ENCODE measurements around the gene RAD18. TPM values are rescaled to one million over a fixed set of nuclear protein-coding genes. Genes with fewer than 3 reads are reported as not detected.

Gene RAD18
- total RNA-seq, 1 donor from 2014 or later = 15.7 TPM

GRCh38 chr3:8891303-8891702 is 72.0 kb downstream of the RAD18 start:
- Histone ChIP-seq H3K9ac (ENCODE audit: low read depth in 1 of 3, low read length in 3 of 3) (no peak overlapping the region), H3K4me3 (ENCODE audit: low read length in 3 of 3) (no peak overlapping the region), H3K27me3 (ENCODE audit: control insufficient read depth in 3 of 3, insufficient read depth in 3 of 3, low read length in 3 of 3) (no peaks in the 10 kb centered on the region), H3K4me1 (ENCODE audit: control insufficient read depth in 3 of 3, insufficient read depth in 3 of 3, low read length in 3 of 3) (no peaks in the 10 kb centered on the region), H3K36me3 (ENCODE audit: control insufficient read depth in 3 of 3, insufficient read depth in 3 of 3, low read length in 3 of 3) (peaks cover 0 to 4% (median under 1%) of the 10 kb centered on the region in 3 donors), H3K27ac (ENCODE audit: low read depth, low read length) (no peak overlapping the region), H3K9me3 (ENCODE audit: control insufficient read depth in 3 of 3, low read length in 3 of 3) (no peaks in the 10 kb centered on the region)

GRCh38 chr3:8888301-8888915 is 74.9 kb downstream of the RAD18 start:
- no peaks in the 10 kb centered on the region for H3K27me3 ChIP-seq (ENCODE audit: control insufficient read depth in 3 of 3, insufficient read depth in 3 of 3, low read length in 3 of 3)
- H3K9ac ChIP-seq (ENCODE audit: low read depth in 1 of 3, low read length in 3 of 3) = no peak overlapping the region
- peaks cover 0 to 4% (median 0%) of the 10 kb centered on the region in 3 donors for H3K36me3 ChIP-seq (ENCODE audit: control insufficient read depth in 3 of 3, insufficient read depth in 3 of 3, low read length in 3 of 3)
- no peaks in the 10 kb centered on the region for H3K4me1 ChIP-seq (ENCODE audit: control insufficient read depth in 3 of 3, insufficient read depth in 3 of 3, low read length in 3 of 3)
- H3K9me3 ChIP-seq (ENCODE audit: control insufficient read depth in 3 of 3, low read length in 3 of 3) = no peaks in the 10 kb centered on the region
- H3K27ac ChIP-seq (ENCODE audit: low read depth, low read length) = no peak overlapping the region
- no peak overlapping the region for H3K4me3 ChIP-seq (ENCODE audit: low read length in 3 of 3)

- Histone ChIP-seq H3K9me3 (ENCODE audit: control insufficient read depth in 3 of 3, low read length in 3 of 3) (no peaks in the 10 kb centered on the region), H3K9ac (ENCODE audit: low read depth in 1 of 3, low read length in 3 of 3) (no peak overlapping the region), H3K4me3 (ENCODE audit: low read length in 3 of 3) (no peak overlapping the region), H3K27ac (ENCODE audit: low read depth, low read length) (no peak overlapping the region), H3K36me3 (ENCODE audit: control insufficient read depth in 3 of 3, insufficient read depth in 3 of 3, low read length in 3 of 3) (peaks cover 0 to 4% (median 0%) of the 10 kb centered on the region in 3 donors), H3K27me3 (ENCODE audit: control insufficient read depth in 3 of 3, insufficient read depth in 3 of 3, low read length in 3 of 3) (no peaks in the 10 kb centered on the region), H3K4me1 (ENCODE audit: control insufficient read depth in 3 of 3, insufficient read depth in 3 of 3, low read length in 3 of 3) (no peaks in the 10 kb centered on the region)
These were observed 75.6 kb downstream of the RAD18 start for GRCh38 chr3:8887435-8888300.

GRCh38 chr3:8886546-8886945 is 76.7 kb downstream of the RAD18 start:
- Histone ChIP-seq H3K9ac (ENCODE audit: low read depth in 1 of 3, low read length in 3 of 3) (no peak overlapping the region), H3K4me3 (ENCODE audit: low read length in 3 of 3) (no peak overlapping the region), H3K36me3 (ENCODE audit: control insufficient read depth in 3 of 3, insufficient read depth in 3 of 3, low read length in 3 of 3) (peaks cover 0 to 4% (median 0%) of the 10 kb centered on the region in 3 donors), H3K27ac (ENCODE audit: low read depth, low read length) (no peak overlapping the region), H3K4me1 (ENCODE audit: control insufficient read depth in 3 of 3, insufficient read depth in 3 of 3, low read length in 3 of 3) (no peaks in the 10 kb centered on the region), H3K27me3 (ENCODE audit: control insufficient read depth in 3 of 3, insufficient read depth in 3 of 3, low read length in 3 of 3) (no peaks in the 10 kb centered on the region), H3K9me3 (ENCODE audit: control insufficient read depth in 3 of 3, low read length in 3 of 3) (no peaks in the 10 kb centered on the region)

- H3K4me3 ChIP-seq (ENCODE audit: low read length in 3 of 3) = no peak overlapping the region
- no peaks in the 10 kb centered on the region for H3K4me1 ChIP-seq (ENCODE audit: control insufficient read depth in 3 of 3, insufficient read depth in 3 of 3, low read length in 3 of 3)
- H3K9me3 ChIP-seq (ENCODE audit: control insufficient read depth in 3 of 3, low read length in 3 of 3) = no peaks in the 10 kb centered on the region
- no peaks in the 10 kb centered on the region for H3K27me3 ChIP-seq (ENCODE audit: control insufficient read depth in 3 of 3, insufficient read depth in 3 of 3, low read length in 3 of 3)
- H3K9ac ChIP-seq (ENCODE audit: low read depth in 1 of 3, low read length in 3 of 3) = no peak overlapping the region
- H3K36me3 ChIP-seq (ENCODE audit: control insufficient read depth in 3 of 3, insufficient read depth in 3 of 3, low read length in 3 of 3) = peaks cover 0 to 4% (median 0%) of the 10 kb centered on the region in 3 donors
- H3K27ac ChIP-seq (ENCODE audit: low read depth, low read length) = no peak overlapping the region
These were observed 77.5 kb downstream of the RAD18 start for GRCh38 chr3:8885536-8886316.

- Histone ChIP-seq H3K27ac (ENCODE audit: low read depth, low read length) (no peak overlapping the region), H3K36me3 (ENCODE audit: control insufficient read depth in 3 of 3, insufficient read depth in 3 of 3, low read length in 3 of 3) (peaks cover 0 to 4% (median 0%) of the 10 kb centered on the region in 3 donors), H3K9ac (ENCODE audit: low read depth in 1 of 3, low read length in 3 of 3) (no peak overlapping the region), H3K4me1 (ENCODE audit: control insufficient read depth in 3 of 3, insufficient read depth in 3 of 3, low read length in 3 of 3) (no peaks in the 10 kb centered on the region), H3K9me3 (ENCODE audit: control insufficient read depth in 3 of 3, low read length in 3 of 3) (no peaks in the 10 kb centered on the region), H3K27me3 (ENCODE audit: control insufficient read depth in 3 of 3, insufficient read depth in 3 of 3, low read length in 3 of 3) (no peaks in the 10 kb centered on the region), H3K4me3 (ENCODE audit: low read length in 3 of 3) (no peak overlapping the region)
These were observed 78.5 kb downstream of the RAD18 start for GRCh38 chr3:8884630-8885290.

GRCh38 chr3:8882642-8883041 is 80.6 kb downstream of the RAD18 start:
- no peak overlapping the region for H3K27ac ChIP-seq (ENCODE audit: low read depth, low read length)
- no peaks in the 10 kb centered on the region for H3K4me1 ChIP-seq (ENCODE audit: control insufficient read depth in 3 of 3, insufficient read depth in 3 of 3, low read length in 3 of 3)
- no peak overlapping the region for H3K9ac ChIP-seq (ENCODE audit: low read depth in 1 of 3, low read length in 3 of 3)
- no peaks in the 10 kb centered on the region for H3K27me3 ChIP-seq (ENCODE audit: control insufficient read depth in 3 of 3, insufficient read depth in 3 of 3, low read length in 3 of 3)
- no peaks in the 10 kb centered on the region for H3K9me3 ChIP-seq (ENCODE audit: control insufficient read depth in 3 of 3, low read length in 3 of 3)
- no peak overlapping the region for H3K4me3 ChIP-seq (ENCODE audit: low read length in 3 of 3)
- peaks cover 0 to 4% (median 0%) of the 10 kb centered on the region in 3 donors for H3K36me3 ChIP-seq (ENCODE audit: control insufficient read depth in 3 of 3, insufficient read depth in 3 of 3, low read length in 3 of 3)

GRCh38 chr3:8882171-8882593 is 81.1 kb downstream of the RAD18 start:
- Histone ChIP-seq H3K27me3 (ENCODE audit: control insufficient read depth in 3 of 3, insufficient read depth in 3 of 3, low read length in 3 of 3) (no peaks in the 10 kb centered on the region), H3K4me1 (ENCODE audit: control insufficient read depth in 3 of 3, insufficient read depth in 3 of 3, low read length in 3 of 3) (no peaks in the 10 kb centered on the region), H3K4me3 (ENCODE audit: low read length in 3 of 3) (no peak overlapping the region), H3K36me3 (ENCODE audit: control insufficient read depth in 3 of 3, insufficient read depth in 3 of 3, low read length in 3 of 3) (peaks cover 0 to 4% (median 0%) of the 10 kb centered on the region in 3 donors), H3K9me3 (ENCODE audit: control insufficient read depth in 3 of 3, low read length in 3 of 3) (no peaks in the 10 kb centered on the region), H3K9ac (ENCODE audit: low read depth in 1 of 3, low read length in 3 of 3) (no peak overlapping the region), H3K27ac (ENCODE audit: low read depth, low read length) (no peak overlapping the region)

- no peaks in the 10 kb centered on the region for H3K27me3 ChIP-seq (ENCODE audit: control insufficient read depth in 3 of 3, insufficient read depth in 3 of 3, low read length in 3 of 3)
- no peaks in the 10 kb centered on the region for H3K9me3 ChIP-seq (ENCODE audit: control insufficient read depth in 3 of 3, low read length in 3 of 3)
- no peak overlapping the region for H3K27ac ChIP-seq (ENCODE audit: low read depth, low read length)
- H3K4me3 ChIP-seq (ENCODE audit: low read length in 3 of 3) = no peak overlapping the region
- peaks cover 0 to 4% (median 0%) of the 10 kb centered on the region in 3 donors for H3K36me3 ChIP-seq (ENCODE audit: control insufficient read depth in 3 of 3, insufficient read depth in 3 of 3, low read length in 3 of 3)
- no peaks in the 10 kb centered on the region for H3K4me1 ChIP-seq (ENCODE audit: control insufficient read depth in 3 of 3, insufficient read depth in 3 of 3, low read length in 3 of 3)
- H3K9ac ChIP-seq (ENCODE audit: low read depth in 1 of 3, low read length in 3 of 3) = no peak overlapping the region
These were observed 83.8 kb downstream of the RAD18 start for GRCh38 chr3:8879347-8879944.
